ENCODE measurements around the gene INPP5F. TPM values are rescaled to one million over a fixed set of nuclear protein-coding genes. Genes with fewer than 3 reads are reported as not detected.

Gene INPP5F
- total and polyA plus RNA-seq, 2 experiments from 2014 or later, result 41.4 to 86.0 TPM

DNA sequence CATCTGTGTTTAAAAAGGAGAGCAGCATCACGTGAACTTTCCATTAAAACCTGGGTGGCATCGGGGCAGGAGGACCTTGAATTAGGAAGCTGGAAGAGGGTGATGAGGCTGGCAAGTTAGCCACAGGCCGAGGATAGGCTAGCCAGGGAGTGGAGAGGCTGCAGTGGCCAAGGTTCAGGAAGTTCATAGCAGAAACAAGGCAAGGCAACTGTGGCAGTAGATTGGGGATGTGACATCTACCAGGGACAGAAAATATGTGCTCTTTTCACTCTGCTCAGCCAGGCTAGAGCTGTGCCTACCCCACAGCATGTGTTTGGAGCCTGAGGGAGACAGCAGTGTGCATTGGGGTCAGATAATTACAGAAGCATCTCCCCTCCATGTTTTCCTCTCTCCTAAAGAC lies 2.2 kb upstream of the INPP5F start:
- peaks cover 7% of the 10 kb centered on the region for H3K27me3 Mint-ChIP-seq (ENCODE audit: insufficient read depth, low read depth, poor library complexity)
- H3K36me3 ChIP-seq (ENCODE audit: insufficient read depth), result no peaks in the 10 kb centered on the region

More for the DNA sequence above, 2.2 kb upstream of the INPP5F start:
- DNase-seq (ENCODE audit: low spot score) (no peak), ATAC-seq (no peak)
- peaks cover 19% of the 10 kb centered on the region for H3K36me3 Mint-ChIP-seq (ENCODE audit: low read depth)
- peaks cover 17% of the 10 kb centered on the region for H3K9me3 Mint-ChIP-seq
- no peak overlapping the region for H3K27ac Mint-ChIP-seq
- H4K20me1 ChIP-seq (replicated peaks; ENCODE audit: insufficient read depth), result peaks cover 17% of the 10 kb centered on the region
- H2AFZ ChIP-seq, result 0 out of 2 replicates have a peak overlapping the region, but pooled peaks have one; percentile 10
- no peaks in the 10 kb centered on the region for H3K27me3 ChIP-seq (ENCODE audit: insufficient read depth)
- H3K4me1 ChIP-seq (ENCODE audit: insufficient read depth), result peaks cover 34% of the 10 kb centered on the region
- H3K4me3 ChIP-seq, result no peak overlapping the region
- TF ChIP-seq POLR2AphosphoS5 (IDR thresholded peaks at IDR 0.05; ENCODE audit: low read depth) (no peak), EZH2 (IDR thresholded peaks at IDR 0.05; ENCODE audit: low read depth, unreplicated experiment) (no peak), EZH2phosphoT487 (IDR thresholded peaks at IDR 0.05; ENCODE audit: unreplicated experiment) (no peak), REST (IDR thresholded peaks at IDR 0.05; ENCODE audit: unreplicated experiment) (no peak), NANOG (IDR thresholded peaks at IDR 0.05; ENCODE audit: borderline replicate concordance) (no peak), ZNF114 (CRISPR knock-in tag; IDR thresholded peaks at IDR 0.05) (no peak), ZNF331 (CRISPR knock-in tag; IDR thresholded peaks at IDR 0.05; ENCODE audit: low read depth) (no peak), CREB1 (CRISPR knock-in tag; IDR thresholded peaks at IDR 0.05; ENCODE audit: low read depth) (no peak)
- TF ChIP-seq, protein P1, sequence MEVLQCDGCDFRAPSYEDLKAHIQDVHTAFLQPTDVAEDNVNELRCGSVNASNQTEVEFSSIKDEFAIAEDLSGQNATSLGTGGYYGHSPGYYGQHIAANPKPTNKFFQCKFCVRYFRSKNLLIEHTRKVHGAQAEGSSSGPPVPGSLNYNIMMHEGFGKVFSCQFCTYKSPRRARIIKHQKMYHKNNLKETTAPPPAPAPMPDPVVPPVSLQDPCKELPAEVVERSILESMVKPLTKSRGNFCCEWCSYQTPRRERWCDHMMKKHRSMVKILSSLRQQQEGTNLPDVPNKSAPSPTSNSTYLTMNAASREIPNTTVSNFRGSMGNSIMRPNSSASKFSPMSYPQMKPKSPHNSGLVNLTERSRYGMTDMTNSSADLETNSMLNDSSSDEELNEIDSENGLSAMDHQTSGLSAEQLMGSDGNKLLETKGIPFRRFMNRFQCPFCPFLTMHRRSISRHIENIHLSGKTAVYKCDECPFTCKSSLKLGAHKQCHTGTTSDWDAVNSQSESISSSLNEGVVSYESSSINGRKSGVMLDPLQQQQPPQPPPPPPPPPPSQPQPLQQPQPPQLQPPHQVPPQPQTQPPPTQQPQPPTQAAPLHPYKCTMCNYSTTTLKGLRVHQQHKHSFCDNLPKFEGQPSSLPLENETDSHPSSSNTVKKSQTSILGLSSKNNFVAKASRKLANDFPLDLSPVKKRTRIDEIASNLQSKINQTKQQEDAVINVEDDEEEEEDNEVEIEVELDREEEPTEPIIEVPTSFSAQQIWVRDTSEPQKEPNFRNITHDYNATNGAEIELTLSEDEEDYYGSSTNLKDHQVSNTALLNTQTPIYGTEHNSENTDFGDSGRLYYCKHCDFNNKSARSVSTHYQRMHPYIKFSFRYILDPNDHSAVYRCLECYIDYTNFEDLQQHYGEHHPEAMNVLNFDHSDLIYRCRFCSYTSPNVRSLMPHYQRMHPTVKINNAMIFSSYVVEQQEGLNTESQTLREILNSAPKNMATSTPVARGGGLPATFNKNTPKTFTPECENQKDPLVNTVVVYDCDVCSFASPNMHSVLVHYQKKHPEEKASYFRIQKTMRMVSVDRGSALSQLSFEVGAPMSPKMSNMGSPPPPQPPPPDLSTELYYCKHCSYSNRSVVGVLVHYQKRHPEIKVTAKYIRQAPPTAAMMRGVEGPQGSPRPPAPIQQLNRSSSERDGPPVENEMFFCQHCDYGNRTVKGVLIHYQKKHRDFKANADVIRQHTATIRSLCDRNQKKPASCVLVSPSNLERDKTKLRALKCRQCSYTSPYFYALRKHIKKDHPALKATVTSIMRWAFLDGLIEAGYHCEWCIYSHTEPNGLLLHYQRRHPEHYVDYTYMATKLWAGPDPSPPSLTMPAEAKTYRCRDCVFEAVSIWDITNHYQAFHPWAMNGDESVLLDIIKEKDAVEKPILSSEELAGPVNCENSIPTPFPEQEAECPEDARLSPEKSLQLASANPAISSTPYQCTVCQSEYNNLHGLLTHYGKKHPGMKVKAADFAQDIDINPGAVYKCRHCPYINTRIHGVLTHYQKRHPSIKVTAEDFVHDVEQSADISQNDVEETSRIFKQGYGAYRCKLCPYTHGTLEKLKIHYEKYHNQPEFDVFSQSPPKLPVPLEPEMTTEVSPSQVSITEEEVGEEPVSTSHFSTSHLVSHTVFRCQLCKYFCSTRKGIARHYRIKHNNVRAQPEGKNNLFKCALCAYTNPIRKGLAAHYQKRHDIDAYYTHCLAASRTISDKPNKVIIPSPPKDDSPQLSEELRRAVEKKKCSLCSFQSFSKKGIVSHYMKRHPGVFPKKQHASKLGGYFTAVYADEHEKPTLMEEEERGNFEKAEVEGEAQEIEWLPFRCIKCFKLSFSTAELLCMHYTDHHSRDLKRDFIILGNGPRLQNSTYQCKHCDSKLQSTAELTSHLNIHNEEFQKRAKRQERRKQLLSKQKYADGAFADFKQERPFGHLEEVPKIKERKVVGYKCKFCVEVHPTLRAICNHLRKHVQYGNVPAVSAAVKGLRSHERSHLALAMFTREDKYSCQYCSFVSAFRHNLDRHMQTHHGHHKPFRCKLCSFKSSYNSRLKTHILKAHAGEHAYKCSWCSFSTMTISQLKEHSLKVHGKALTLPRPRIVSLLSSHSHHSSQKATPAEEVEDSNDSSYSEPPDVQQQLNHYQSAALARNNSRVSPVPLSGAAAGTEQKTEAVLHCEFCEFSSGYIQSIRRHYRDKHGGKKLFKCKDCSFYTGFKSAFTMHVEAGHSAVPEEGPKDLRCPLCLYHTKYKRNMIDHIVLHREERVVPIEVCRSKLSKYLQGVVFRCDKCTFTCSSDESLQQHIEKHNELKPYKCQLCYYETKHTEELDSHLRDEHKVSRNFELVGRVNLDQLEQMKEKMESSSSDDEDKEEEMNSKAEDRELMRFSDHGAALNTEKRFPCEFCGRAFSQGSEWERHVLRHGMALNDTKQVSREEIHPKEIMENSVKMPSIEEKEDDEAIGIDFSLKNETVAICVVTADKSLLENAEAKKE (CRISPR knock-in tag; IDR thresholded peaks at IDR 0.05), result no peak
- no peak overlapping the region for H3K4me2 ChIP-seq
- H3K4me1 Mint-ChIP-seq, result peaks cover 29% of the 10 kb centered on the region
- peaks cover 22% of the 10 kb centered on the region for H3K79me2 ChIP-seq (replicated peaks; ENCODE audit: insufficient read depth)
- H3K9me2 ChIP-seq (ENCODE audit: insufficient read depth), result 0 out of 2 replicates have a peak, but pooled peaks cover 7% of the 10 kb centered on the region
- 0 out of 2 replicates have a peak, but pooled peaks cover 9% of the 10 kb centered on the region for H3F3A ChIP-seq (replicated peaks; ENCODE audit: low read depth)
- H3K4me3 Mint-ChIP-seq, result no peak overlapping the region
- H3K27ac ChIP-seq (ENCODE audit: low read depth), result no peak overlapping the region
